Germinal center (tissue), 1 donor: Measurements from ENCODE around the gene NOP53.
"Not testable (repeated sequence)": the region's sequence is repeated elsewhere in the genome, so short reads cannot be mapped to it uniquely, and the experiment has no call there.

Source experiments
- DNase-seq: peaks from one replicate; pipeline ENCODE4 v3.0.0; 2012; ENCODE audit warnings: mixed read lengths, low spot score

The NOP53 gene

DNA sequence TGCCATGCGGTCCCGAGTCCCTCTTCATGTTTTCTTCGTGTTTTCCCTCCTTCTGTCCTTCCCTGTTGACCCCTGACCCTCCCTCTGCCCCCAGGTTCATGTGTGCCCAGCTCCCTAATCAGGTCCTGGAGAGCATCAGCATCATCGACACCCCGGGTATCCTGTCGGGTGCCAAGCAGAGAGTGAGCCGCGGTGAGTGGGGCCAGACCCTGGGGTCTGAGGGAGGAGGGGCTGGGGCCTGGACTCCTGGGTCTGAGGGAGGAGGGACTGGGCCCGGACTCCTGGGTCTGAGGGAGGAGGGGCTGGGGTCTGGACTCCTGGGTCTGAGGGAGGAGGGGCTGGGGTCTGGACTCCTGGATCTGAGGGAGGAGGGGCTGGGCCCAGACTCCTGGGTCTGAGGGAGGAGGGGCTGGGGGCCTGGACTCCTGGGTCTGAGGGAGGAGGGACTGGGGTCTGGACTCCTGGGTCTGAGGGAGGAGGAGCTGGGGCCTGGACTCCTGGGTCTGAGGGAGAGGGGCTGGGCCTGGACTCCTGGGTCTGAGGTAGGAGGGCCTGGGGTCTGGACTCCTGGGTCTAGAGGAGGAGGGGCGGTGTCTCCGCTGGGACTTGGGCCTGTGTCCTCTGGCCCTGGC is 26.8 kb upstream of the NOP53 start:
- not testable (repeated sequence) for DNase-seq

DNA sequence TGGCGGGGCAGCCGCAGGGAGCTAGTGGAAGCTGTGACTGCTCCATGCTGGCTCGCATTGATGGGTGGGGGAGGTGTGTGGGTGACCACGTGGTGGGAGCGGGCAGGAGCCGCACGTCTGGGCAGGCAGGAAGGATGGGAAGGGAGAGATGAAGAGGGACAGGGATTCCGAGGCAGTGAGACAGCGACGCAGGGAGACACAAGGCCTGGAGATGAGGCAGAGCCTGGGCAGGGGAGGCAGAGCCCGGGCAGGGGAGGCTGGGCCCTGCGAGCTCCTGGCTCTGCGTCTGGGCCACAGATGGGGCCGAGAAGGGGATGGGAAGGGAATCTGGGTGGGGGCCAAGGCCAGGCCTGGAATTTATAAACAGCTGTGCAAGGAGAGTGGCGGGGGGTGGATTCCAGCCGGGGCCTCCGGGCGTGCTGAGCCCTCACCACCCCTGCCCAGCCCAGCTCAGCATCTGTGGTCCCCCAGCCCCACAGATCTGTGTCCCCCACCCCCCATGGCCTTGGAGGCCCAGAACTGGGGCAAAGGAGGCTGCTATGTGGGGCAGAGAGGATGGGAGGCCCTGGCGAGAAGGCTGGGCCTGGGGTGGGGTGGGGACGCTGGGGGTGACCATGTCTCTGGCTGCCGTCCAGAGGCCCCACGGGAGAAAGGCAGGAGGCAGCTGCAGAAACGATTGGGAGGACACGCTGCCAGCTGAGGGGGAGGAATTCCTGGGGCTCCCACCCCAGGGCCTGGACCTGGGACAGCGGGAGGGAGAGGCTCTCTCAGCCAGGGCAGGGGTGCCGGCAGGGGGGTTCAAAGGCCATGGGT is 26.1 kb upstream of the NOP53 start:
- DNase-seq = no peak

DNA sequence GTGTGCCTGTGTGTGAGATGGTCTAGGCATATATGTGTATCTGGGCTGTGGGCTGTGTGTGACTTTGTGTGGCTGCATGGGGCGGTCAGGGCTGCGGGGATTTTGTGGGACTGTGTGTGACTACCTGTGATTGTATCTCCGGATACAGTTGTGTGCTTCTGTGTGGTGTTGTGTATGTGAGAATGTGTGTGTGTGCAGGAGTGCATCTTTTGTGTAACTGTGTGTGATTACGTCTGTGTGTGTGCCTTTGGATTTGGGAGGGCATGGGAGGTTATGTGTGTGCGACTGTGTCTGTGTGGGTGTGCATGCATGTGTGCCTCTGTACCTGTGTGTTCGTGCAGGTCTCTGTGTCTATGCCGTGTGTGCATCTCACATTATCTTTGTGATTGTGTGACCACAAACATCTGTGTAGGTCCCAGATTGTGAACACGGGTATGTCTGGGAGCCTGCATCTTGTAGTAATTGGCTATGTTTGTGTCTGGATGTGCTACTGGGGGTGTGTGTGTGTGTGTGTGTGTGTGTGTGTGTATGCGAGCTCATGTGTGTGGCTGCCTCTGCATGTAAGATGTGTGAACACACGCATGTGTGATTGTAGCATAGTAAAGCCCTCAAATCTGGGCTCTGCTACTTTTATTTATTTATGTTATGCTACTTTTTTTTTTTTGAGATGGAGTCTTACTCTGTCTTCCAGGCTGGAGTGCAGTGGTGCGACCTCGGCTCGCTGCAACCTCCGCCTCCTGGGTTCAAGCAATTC is 24.5 kb upstream of the NOP53 start:
- no peak for DNase-seq

DNA sequence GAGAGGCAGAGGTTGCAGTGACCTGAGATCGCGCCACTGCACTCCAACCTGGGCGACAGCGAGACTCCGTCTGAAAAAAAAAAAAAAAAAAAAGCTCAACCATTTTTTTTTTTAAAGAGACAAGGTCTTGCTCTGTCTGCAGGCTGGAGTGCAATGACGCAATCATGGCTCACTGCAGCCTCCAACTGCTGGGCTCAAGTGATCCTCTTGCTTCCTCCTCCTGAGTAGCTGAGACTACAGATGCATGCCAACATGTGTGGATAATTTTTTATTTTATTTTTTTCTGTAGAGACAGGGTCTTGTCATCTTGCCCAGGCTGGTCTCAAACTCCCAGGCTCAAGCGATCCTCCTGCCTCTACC is 21.8 kb upstream of the NOP53 start:
- DNase-seq = no peak

DNA sequence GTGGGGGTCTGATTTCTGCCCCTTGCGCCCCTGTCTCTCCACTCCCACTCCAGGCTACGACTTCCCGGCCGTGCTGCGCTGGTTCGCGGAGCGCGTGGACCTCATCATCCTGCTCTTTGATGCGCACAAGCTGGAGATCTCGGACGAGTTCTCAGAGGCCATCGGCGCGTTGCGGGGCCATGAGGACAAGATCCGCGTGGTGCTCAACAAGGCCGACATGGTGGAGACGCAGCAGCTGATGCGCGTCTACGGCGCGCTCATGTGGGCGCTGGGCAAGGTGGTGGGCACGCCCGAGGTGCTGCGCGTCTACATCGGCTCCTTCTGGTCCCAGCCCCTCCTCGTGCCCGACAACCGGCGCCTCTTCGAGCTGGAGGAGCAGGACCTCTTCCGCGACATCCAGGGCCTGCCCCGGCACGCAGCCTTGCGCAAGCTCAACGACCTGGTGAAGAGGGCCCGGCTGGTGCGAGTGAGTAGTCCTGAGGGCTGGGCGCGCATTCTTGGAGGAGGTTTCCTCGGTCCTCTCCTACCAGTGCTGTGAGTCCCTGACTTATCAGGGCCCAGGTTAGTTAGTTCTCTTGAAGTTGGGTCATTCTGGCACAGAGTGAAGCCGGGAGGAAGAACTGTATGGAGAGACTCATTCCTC is 19.5 kb upstream of the NOP53 start:
- no peak for DNase-seq

DNA sequence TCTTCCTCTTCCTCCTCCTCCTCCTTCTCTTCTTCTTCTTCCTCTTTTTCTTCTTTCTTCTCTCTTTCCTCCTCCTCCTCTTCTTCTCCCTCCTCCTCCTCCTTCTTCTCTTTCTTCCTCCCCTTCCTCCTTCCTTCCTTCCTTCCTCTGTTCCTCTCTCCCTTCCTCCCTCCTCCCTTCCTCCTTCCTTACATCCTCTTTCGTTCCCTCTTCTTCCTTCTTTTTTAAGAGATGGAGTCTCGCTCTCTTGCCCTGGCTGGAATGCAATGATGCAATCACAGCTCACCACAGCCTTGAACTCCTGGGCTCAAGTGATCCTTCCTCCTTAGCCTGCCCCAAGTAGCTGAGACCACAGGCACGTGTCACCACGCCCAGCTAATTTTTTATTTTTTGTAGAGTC is 18.9 kb upstream of the NOP53 start:
- no peak for DNase-seq

DNA sequence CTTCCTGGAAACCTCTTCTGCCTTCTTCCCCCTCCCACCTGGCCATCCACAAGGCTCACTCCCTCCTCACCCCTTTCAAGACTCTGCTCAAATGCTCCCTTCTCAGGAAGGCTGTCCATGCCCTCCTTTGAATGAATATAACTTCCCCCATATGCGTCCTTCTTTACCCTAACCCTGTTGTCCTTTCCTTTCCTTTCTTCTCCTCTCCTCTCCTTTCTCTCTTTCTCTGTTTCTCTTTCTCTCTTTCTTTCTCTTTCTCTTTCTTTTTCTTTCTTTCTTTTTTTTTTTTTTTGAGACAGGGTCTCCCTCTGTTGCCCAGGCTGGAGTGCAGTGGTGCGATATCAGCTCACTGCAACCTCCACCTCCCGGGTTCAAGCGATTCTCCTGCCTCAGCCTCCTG is 17.1 kb upstream of the NOP53 start:
- DNase-seq = not testable (repeated sequence)

DNA sequence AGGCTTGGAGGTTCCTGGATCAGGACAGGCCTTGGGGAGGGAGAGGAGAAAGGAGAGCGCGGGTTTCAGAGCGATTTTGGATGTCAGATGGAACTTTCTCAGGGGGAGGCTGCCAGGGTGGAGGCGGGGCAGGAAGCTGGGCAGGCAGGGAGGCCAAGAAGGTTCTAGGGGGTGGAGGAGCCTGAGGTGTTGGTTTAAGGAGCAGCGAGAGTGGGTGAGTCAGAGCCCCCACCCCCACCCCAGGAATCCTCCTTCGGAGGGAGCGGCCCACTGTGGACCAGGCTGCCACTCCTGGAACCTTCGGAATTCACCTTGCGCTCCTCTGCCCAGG is 15.9 kb upstream of the NOP53 start:
- DNase-seq = no peak

DNA sequence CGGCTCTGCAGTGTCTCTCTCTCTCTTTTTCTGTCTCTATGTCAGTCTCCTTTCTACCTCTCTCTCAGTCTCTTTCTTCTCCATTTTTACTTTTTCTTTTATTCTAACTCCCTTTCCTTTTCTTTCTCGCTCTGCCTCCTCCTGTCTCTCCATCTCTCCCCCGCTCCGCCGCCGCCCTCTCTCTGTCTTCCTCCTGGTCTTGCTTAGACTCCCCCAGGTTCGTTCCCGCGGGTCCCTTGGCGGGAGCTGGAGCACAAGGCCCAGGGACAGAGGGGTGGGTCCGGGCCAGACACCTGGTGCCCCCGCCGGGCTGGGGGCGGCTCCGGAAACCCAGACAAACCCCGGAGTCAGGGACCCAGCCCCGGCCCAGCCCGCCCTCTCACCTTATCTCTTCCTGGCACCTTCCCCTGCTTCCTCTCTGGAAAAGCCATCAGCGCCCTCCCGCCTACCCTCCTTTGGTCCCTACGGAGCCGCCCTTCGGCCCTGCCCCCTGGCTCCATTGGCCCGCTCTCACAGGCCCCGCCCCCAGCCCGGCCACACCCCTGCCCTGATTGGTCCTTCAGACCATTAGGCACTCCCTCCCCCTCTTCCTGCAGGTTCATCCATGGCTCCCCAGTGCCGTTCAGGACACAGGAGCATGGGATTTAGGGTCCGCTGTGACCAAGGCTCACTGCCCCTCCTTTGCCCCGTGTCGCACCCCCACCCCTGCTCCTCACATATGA is 15.4 kb upstream of the NOP53 start:
- DNase-seq = no peak

DNA sequence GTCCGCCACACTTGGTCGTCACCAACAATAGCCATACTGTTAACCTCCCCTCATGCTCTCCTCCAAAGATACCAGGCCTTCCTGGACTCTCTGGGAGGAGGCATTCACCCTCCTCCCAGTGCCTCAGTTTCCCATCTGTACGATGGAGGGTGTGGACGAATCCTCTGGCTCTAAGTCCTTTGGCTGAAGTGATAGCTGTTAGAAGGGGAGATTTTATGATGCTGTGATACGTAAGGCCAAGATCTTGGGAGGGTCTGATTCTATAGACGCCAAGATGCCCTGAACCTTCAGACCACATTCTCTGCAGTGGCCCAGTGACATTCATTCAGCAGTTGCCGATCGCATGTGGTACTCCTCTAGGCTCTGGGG is 14.8 kb upstream of the NOP53 start:
- no peak for DNase-seq

DNA sequence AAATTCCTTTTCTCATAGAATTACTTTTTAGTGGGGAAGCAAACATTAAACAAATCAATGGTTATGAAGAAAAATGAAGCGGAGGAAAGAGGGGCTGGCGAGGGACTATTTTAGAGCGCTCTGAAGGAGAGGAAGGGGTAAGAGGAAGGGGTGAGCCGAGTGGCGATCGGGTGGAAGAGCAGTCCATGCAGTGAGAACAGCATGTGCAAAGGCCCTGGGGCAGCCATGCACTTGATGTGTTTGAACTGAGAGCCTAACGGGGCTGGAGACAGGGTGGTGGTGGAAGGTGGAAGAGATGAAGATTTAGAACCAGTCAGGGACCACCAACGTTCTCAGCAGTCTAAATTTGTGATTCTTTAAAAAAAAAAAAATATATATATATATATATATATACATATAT is 14.4 kb upstream of the NOP53 start:
- DNase-seq = no peak

DNA sequence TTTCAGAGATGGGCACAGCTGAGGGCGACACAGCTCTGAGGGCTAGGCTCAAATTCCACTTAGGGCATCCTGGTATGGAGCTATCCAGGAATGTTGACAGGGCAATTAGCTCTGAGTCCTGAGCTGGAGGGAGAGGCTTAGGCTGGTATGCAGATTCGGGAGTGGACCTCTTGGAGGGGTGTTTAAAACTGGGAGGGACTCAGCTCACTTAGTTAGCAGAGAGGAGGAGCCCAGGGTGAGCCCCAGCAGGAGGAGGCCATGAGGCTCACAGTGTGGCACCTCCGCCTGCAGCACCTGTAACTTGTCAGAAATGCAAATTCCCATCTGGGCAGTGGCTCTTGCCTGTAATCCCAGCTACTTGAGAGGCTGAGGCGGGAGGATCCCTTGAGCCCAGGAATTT is 10.2 kb upstream of the NOP53 start:
- no peak for DNase-seq

DNA sequence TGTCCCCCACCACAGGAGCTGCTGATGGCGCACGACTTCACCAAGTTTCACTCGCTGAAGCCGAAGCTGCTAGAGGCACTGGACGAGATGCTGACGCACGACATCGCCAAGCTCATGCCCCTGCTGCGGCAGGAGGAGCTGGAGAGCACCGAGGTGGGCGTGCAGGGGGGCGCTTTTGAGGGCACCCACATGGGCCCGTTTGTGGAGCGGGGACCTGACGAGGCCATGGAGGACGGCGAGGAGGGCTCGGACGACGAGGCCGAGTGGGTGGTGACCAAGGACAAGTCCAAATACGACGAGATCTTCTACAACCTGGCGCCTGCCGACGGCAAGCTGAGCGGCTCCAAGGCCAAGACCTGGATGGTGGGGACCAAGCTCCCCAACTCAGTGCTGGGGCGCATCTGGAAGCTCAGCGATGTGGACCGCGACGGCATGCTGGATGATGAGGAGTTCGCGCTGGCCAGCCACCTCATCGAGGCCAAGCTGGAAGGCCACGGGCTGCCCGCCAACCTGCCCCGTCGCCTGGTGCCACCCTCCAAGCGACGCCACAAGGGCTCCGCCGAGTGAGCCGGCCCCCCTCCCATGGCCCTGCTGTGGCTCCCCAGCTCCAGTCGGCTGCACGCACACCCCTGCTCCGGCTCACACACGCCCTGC is 4.4 kb upstream of the NOP53 start:
- DNase-seq = no peak

DNA sequence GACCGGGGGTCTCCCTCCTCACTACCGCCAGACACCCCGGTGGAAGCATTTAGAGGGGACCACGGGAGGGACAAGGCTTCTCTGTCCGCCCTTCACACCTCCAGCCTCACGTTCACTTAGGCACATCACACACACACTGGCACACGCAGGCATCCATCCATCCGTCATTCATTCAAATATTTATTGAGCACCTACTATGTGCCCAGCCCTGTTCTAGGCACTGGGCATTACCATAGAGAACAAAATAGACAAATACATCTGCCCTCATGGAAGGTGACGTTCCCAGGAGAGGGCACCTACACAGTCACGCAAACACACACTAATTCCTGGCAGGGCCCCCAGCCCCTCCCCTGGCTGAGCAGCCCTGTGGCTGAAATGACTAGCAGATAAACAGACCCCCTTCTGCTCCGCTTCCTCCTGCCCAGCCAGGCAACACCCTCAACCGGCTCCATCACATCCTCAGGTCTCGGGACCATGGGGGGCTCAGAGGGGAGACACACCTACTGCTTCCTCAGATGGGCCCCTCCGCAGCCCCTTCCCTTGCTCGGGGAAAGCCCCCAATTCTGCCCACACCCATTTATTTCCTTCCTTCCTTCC is 3.7 kb upstream of the NOP53 start:
- DNase-seq = no peak

DNA sequence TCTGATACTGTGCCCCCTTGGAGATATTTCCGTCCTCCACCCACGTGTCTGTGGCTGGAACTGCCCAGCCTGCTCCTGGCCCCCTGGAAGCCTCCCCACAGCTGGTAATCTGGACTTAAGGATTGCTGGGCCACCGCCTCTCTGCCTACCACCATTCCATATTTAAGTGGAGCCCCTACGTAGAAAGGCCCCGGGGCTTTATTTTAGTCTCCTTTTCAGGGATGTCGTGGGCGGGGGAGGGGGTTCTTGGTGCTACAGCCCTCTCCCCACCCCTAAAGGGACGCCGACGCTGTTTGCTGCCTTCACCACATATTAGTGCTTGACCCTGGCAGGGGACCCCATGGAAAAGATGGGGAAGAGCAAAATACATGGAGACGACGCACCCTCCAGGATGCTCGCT is 2.7 kb upstream of the NOP53 start:
- no peak for DNase-seq

DNA sequence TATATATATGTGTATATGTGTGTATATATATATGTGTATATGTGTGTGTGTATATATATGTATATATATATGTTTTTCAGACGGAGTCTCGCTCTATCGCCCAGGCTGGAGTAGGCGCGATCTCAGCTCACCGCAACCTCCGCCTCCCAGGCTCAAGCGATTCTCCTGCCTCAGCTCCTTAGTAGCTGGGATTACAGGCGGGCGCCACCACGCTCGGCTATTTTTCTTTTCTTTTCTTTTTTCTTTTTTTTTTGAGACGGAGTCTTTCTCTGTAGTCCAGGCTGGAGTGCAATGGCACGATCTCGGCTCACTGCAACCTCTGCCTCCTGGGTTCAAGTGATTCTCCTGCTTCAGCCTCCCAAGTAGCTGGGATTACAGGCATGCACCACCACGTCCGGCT is 783 bp downstream of the NOP53 start:
- DNase-seq = not testable (repeated sequence)

DNA sequence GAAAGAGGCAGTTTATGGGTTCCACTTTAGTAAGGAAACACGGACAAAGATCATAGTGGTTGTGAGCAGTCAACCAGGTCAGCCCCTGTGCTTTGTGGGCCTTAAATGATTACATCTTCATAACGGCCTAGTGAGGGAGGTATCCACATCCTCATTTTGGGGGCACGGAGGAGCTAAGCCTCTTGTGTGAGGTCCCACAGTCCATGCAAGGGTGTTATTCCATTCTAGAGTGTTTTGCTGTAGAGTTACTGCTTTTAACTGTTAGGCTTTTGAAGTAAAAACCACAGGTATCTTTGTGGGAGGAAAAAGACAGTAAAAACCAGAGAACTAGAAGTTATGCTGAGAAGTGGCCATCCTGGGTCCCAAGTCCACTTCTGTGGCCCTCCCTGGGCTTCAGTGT is 4.0 kb downstream of the NOP53 start:
- no peak for DNase-seq

DNA sequence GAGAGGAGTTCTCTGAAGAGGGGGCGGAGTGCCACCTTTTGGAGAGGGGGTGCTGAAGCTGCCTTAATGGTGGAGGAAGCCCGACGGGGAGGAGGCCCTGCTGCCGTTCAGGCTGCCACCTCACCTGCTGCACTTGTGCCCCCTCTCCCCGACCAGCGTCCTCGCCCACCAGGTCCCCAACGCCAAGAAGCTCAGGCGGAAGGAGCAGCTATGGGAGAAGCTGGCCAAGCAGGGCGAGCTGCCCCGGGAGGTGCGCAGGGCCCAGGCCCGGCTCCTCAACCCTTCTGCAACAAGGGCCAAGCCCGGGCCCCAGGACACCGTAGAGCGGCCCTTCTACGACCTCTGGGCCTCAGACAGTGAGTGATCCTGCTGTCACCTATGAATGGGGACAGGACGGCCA is 5.4 kb downstream of the NOP53 start:
- DNase-seq = no peak

DNA sequence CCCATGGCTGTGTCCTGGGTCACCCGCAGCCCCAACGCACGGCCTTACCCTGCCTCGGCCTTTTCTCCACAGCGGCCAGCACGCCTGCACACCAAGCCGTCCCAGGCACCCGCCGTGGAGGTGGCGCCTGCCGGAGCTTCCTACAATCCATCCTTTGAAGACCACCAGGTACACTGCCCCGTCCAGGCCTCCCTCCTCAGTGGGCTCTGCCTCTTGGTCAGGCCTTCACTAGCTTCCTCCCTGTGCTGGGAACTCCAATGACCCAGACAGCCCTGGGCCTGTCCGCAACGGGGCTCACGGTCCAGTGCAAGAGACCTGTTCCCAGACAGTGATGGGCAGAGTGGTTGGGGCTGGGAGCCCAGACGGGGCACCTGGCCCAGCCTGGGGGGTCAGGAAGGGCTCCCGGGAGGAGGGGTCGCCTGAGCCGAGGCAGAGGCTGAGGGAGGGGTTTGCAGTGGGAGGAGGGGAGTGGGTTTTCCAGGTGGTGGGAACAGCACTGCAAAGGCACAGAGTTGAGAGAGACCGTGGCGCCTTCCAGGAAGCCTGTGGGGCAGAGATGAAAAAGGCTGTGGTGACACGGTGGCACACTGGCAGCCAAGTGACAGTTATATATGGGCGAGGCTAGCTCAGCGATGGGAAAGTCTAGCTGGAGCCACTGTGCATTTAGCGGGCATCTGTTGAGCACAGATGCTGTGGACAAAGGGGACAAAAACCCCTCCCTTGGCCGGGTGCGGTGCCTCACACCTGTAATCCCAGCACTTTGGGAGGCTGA is 7.3 kb downstream of the NOP53 start:
- no peak for DNase-seq

DNA sequence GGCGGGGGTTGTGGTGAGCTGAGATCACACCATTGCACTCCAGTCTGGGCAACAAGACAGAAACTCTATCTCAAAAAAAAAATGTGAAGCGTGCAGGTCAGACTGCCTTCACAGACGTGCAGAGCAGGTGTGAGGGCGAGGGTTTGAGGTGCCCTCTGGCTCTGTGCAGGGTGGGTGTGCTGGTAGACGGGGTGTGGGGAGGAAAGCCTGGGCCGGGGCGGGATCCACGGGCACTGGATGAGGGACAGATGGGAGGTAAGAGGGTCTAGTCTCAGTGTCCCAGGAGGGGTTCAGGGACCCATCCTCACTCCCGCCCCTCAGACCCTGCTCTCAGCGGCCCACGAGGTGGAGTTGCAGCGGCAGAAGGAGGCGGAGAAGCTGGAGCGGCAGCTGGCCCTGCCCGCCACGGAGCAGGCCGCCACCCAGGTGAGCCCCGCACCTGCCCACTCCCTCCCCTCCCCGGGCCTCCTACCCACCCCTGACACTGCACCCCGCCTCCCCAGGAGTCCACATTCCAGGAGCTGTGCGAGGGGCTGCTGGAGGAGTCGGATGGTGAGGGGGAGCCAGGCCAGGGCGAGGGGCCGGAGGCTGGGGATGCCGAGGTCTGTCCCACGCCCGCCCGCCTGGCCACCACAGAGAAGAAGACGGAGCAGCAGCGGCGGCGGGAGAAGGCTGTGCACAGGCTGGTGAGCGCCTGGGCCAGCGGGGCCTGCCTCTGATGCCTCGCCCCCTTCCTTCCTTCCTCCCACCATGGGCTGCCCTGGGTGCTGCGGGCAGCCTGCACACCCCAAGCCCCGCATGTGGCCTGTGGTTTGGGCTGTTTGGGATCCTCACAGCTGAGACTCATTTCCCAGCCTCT is 9.1 kb downstream of the NOP53 start:
- no peak for DNase-seq
